ENCODE results near the gene ATE1.

Gene ATE1

GRCh38 chr10:121739114-121739513, 188.7 kb downstream of the ATE1 start:
- H3K27me3 ChIP-seq (ENCODE audit: control insufficient read depth in 5 of 5, insufficient read depth in 4 of 5, low read length in 5 of 5): peaks cover 5 to 15% (median 10%) of the 10 kb centered on the region in 5 donors
- H3K9me3 ChIP-seq (ENCODE audit: control insufficient read depth in 5 of 5, low read length in 5 of 5): no peaks in the 10 kb centered on the region
- peaks cover 0 to 8% (median 0%) of the 10 kb centered on the region in 5 donors for H3K4me1 ChIP-seq (ENCODE audit: control insufficient read depth in 5 of 5, insufficient read depth in 5 of 5, low read length in 5 of 5)
- H3K9ac ChIP-seq (ENCODE audit: low read length in 5 of 5): no peak overlapping the region
- peaks cover 11 to 23% (median 19%) of the 10 kb centered on the region in 5 donors for H3K36me3 ChIP-seq (ENCODE audit: control insufficient read depth in 5 of 5, insufficient read depth in 5 of 5, low read length in 5 of 5)
- no peak overlapping the region for H3K27ac ChIP-seq (ENCODE audit: low read depth, low read length)
- H3K4me3 ChIP-seq (ENCODE audit: low read depth in 1 of 5, low read length in 5 of 5): no peak overlapping the region

- Histone ChIP-seq H3K4me3 (ENCODE audit: low read depth in 1 of 5, low read length in 5 of 5) (no peak overlapping the region), H3K27me3 (ENCODE audit: control insufficient read depth in 5 of 5, insufficient read depth in 4 of 5, low read length in 5 of 5) (peaks cover 5 to 15% (median 10%) of the 10 kb centered on the region in 5 donors), H3K4me1 (ENCODE audit: control insufficient read depth in 5 of 5, insufficient read depth in 5 of 5, low read length in 5 of 5) (peaks cover 0 to 8% (median 0%) of the 10 kb centered on the region in 5 donors), H3K9ac (ENCODE audit: low read length in 5 of 5) (no peak overlapping the region), H3K36me3 (ENCODE audit: control insufficient read depth in 5 of 5, insufficient read depth in 5 of 5, low read length in 5 of 5) (peaks cover 4 to 8% (median 6%) of the 10 kb centered on the region in 5 donors), H3K9me3 (ENCODE audit: control insufficient read depth in 5 of 5, low read length in 5 of 5) (no peaks in the 10 kb centered on the region), H3K27ac (ENCODE audit: low read depth, low read length) (no peak overlapping the region)
These were observed 191.3 kb downstream of the ATE1 start for GRCh38 chr10:121736315-121737130.

- Histone ChIP-seq H3K9me3 (ENCODE audit: control insufficient read depth in 5 of 5, low read length in 5 of 5) (no peaks in the 10 kb centered on the region), H3K4me1 (ENCODE audit: control insufficient read depth in 5 of 5, insufficient read depth in 5 of 5, low read length in 5 of 5) (peaks cover 0 to 8% (median 0%) of the 10 kb centered on the region in 5 donors), H3K36me3 (ENCODE audit: control insufficient read depth in 5 of 5, insufficient read depth in 5 of 5, low read length in 5 of 5) (peaks cover 0 to 2% (median 0%) of the 10 kb centered on the region in 5 donors), H3K9ac (ENCODE audit: low read length in 5 of 5) (no peak overlapping the region), H3K27me3 (ENCODE audit: control insufficient read depth in 5 of 5, insufficient read depth in 4 of 5, low read length in 5 of 5) (peaks cover 5 to 15% (median 10%) of the 10 kb centered on the region in 5 donors), H3K4me3 (ENCODE audit: low read depth in 1 of 5, low read length in 5 of 5) (no peak overlapping the region), H3K27ac (ENCODE audit: low read depth, low read length) (no peak overlapping the region)
These were observed 192.6 kb downstream of the ATE1 start for GRCh38 chr10:121735263-121735662.

- H3K4me1 ChIP-seq (ENCODE audit: control insufficient read depth in 5 of 5, insufficient read depth in 5 of 5, low read length in 5 of 5): peaks cover 0 to 8% (median 0%) of the 10 kb centered on the region in 5 donors
- H3K9ac ChIP-seq (ENCODE audit: low read length in 5 of 5): no peak overlapping the region
- no peaks in the 10 kb centered on the region for H3K9me3 ChIP-seq (ENCODE audit: control insufficient read depth in 5 of 5, low read length in 5 of 5)
- H3K27me3 ChIP-seq (ENCODE audit: control insufficient read depth in 5 of 5, insufficient read depth in 4 of 5, low read length in 5 of 5): peaks cover 5 to 15% (median 10%) of the 10 kb centered on the region in 5 donors
- no peak overlapping the region for H3K27ac ChIP-seq (ENCODE audit: low read depth, low read length)
- H3K36me3 ChIP-seq (ENCODE audit: control insufficient read depth in 5 of 5, insufficient read depth in 5 of 5, low read length in 5 of 5): no peaks in the 10 kb centered on the region
- H3K4me3 ChIP-seq (ENCODE audit: low read depth in 1 of 5, low read length in 5 of 5): no peak overlapping the region
These were observed 193.2 kb downstream of the ATE1 start for GRCh38 chr10:121734589-121735045.

- Histone ChIP-seq H3K36me3 (ENCODE audit: control insufficient read depth in 5 of 5, insufficient read depth in 5 of 5, low read length in 5 of 5) (no peaks in the 10 kb centered on the region), H3K27me3 (ENCODE audit: control insufficient read depth in 5 of 5, insufficient read depth in 4 of 5, low read length in 5 of 5) (peaks cover 5 to 18% (median 10%) of the 10 kb centered on the region in 5 donors), H3K9ac (ENCODE audit: low read length in 5 of 5) (no peak overlapping the region), H3K4me1 (ENCODE audit: control insufficient read depth in 5 of 5, insufficient read depth in 5 of 5, low read length in 5 of 5) (peaks cover 0 to 8% (median 0%) of the 10 kb centered on the region in 5 donors), H3K27ac (ENCODE audit: low read depth, low read length) (no peak overlapping the region), H3K9me3 (ENCODE audit: control insufficient read depth in 5 of 5, low read length in 5 of 5) (no peaks in the 10 kb centered on the region), H3K4me3 (ENCODE audit: low read depth in 1 of 5, low read length in 5 of 5) (no peak overlapping the region)
These were observed 195.0 kb downstream of the ATE1 start for GRCh38 chr10:121732656-121733445.

GRCh38 chr10:121732172-121732571, 195.7 kb downstream of the ATE1 start:
- H3K27ac ChIP-seq (ENCODE audit: low read depth, low read length): no peak overlapping the region

GRCh38 chr10:121724282-121724681, 203.5 kb downstream of the ATE1 start:
- H3K27ac ChIP-seq (ENCODE audit: low read depth, low read length): no peak overlapping the region
- no peak overlapping the region for H3K4me3 ChIP-seq (ENCODE audit: low read depth in 1 of 5, low read length in 5 of 5)
- peaks cover 0 to 4% (median 0%) of the 10 kb centered on the region in 5 donors for H3K27me3 ChIP-seq (ENCODE audit: control insufficient read depth in 5 of 5, insufficient read depth in 4 of 5, low read length in 5 of 5)
- no peaks in the 10 kb centered on the region for H3K36me3 ChIP-seq (ENCODE audit: control insufficient read depth in 5 of 5, insufficient read depth in 5 of 5, low read length in 5 of 5)
- H3K4me1 ChIP-seq (ENCODE audit: control insufficient read depth in 5 of 5, insufficient read depth in 5 of 5, low read length in 5 of 5): no peaks in the 10 kb centered on the region
- no peak overlapping the region for H3K9ac ChIP-seq (ENCODE audit: low read length in 5 of 5)
- H3K9me3 ChIP-seq (ENCODE audit: control insufficient read depth in 5 of 5, low read length in 5 of 5): no peaks in the 10 kb centered on the region

More at GRCh38 chr10:121732172-121732571, 195.7 kb downstream of the ATE1 start:
- H3K4me1 ChIP-seq (ENCODE audit: control insufficient read depth in 5 of 5, insufficient read depth in 5 of 5, low read length in 5 of 5): peaks cover 0 to 8% (median 0%) of the 10 kb centered on the region in 5 donors
- no peak overlapping the region for H3K4me3 ChIP-seq (ENCODE audit: low read depth in 1 of 5, low read length in 5 of 5)
- H3K27me3 ChIP-seq (ENCODE audit: control insufficient read depth in 5 of 5, insufficient read depth in 4 of 5, low read length in 5 of 5): peaks cover 5 to 18% (median 10%) of the 10 kb centered on the region in 5 donors
- no peaks in the 10 kb centered on the region for H3K9me3 ChIP-seq (ENCODE audit: control insufficient read depth in 5 of 5, low read length in 5 of 5)
- H3K36me3 ChIP-seq (ENCODE audit: control insufficient read depth in 5 of 5, insufficient read depth in 5 of 5, low read length in 5 of 5): no peaks in the 10 kb centered on the region
- H3K9ac ChIP-seq (ENCODE audit: low read length in 5 of 5): no peak overlapping the region

- Histone ChIP-seq H3K4me1 (ENCODE audit: control insufficient read depth in 5 of 5, insufficient read depth in 5 of 5, low read length in 5 of 5) (no peaks in the 10 kb centered on the region), H3K9ac (ENCODE audit: low read length in 5 of 5) (no peak overlapping the region), H3K9me3 (ENCODE audit: control insufficient read depth in 5 of 5, low read length in 5 of 5) (no peaks in the 10 kb centered on the region), H3K27ac (ENCODE audit: low read depth, low read length) (no peak overlapping the region), H3K4me3 (ENCODE audit: low read depth in 1 of 5, low read length in 5 of 5) (no peak overlapping the region), H3K36me3 (ENCODE audit: control insufficient read depth in 5 of 5, insufficient read depth in 5 of 5, low read length in 5 of 5) (no peaks in the 10 kb centered on the region), H3K27me3 (ENCODE audit: control insufficient read depth in 5 of 5, insufficient read depth in 4 of 5, low read length in 5 of 5) (no peaks in the 10 kb centered on the region)
These were observed 205.2 kb downstream of the ATE1 start for GRCh38 chr10:121722665-121723064.

GRCh38 chr10:121721257-121721656, 206.6 kb downstream of the ATE1 start:
- no peak overlapping the region for H3K27ac ChIP-seq (ENCODE audit: low read depth, low read length)
- no peaks in the 10 kb centered on the region for H3K36me3 ChIP-seq (ENCODE audit: control insufficient read depth in 5 of 5, insufficient read depth in 5 of 5, low read length in 5 of 5)
- H3K27me3 ChIP-seq (ENCODE audit: control insufficient read depth in 5 of 5, insufficient read depth in 4 of 5, low read length in 5 of 5): no peaks in the 10 kb centered on the region
- no peaks in the 10 kb centered on the region for H3K4me1 ChIP-seq (ENCODE audit: control insufficient read depth in 5 of 5, insufficient read depth in 5 of 5, low read length in 5 of 5)
- no peak overlapping the region for H3K9ac ChIP-seq (ENCODE audit: low read length in 5 of 5)
- H3K9me3 ChIP-seq (ENCODE audit: control insufficient read depth in 5 of 5, low read length in 5 of 5): no peaks in the 10 kb centered on the region
- no peak overlapping the region for H3K4me3 ChIP-seq (ENCODE audit: low read depth in 1 of 5, low read length in 5 of 5)

- Histone ChIP-seq H3K9ac (ENCODE audit: low read length in 5 of 5) (no peak overlapping the region), H3K27ac (ENCODE audit: low read depth, low read length) (no peak overlapping the region), H3K4me3 (ENCODE audit: low read depth in 1 of 5, low read length in 5 of 5) (no peak overlapping the region), H3K9me3 (ENCODE audit: control insufficient read depth in 5 of 5, low read length in 5 of 5) (peaks cover 0 to 5% (median 0%) of the 10 kb centered on the region in 5 donors), H3K4me1 (ENCODE audit: control insufficient read depth in 5 of 5, insufficient read depth in 5 of 5, low read length in 5 of 5) (no peaks in the 10 kb centered on the region), H3K27me3 (ENCODE audit: control insufficient read depth in 5 of 5, insufficient read depth in 4 of 5, low read length in 5 of 5) (no peaks in the 10 kb centered on the region), H3K36me3 (ENCODE audit: control insufficient read depth in 5 of 5, insufficient read depth in 5 of 5, low read length in 5 of 5) (no peaks in the 10 kb centered on the region)
These were observed 211.9 kb downstream of the ATE1 start for GRCh38 chr10:121715969-121716368.

Data from subcutaneous abdominal adipose tissue (tissue), 5 donors.